Body of pancreas (tissue), 4 donors: ENCODE results near the gene GPR132. TPM values are rescaled to one million over a fixed set of nuclear protein-coding genes. Genes with fewer than 3 reads are reported as not detected.
"Not testable (repeated sequence)": the region's sequence is repeated elsewhere in the genome, so short reads cannot be mapped to it uniquely, and the experiment has no call there.

ENCODE experiments used
- ATAC-seq: fragments of 150-250 bp; one replicate; pipeline ENCODE4 v1.9.1; 2016
- DNase-seq, 4 donors: peaks; one replicate each; pipeline ENCODE4 v3.0.0-alpha.2; 2019
- H3K27ac ChIP-seq, 4 donors: fragments of 200-600 bp; sonication (generic); 1 replicate in 3 of 4; 2 replicates in 1 of 4; pipeline versions ENCODE4 v1.5.1 to v1.6.1; 2016 to 2019; ENCODE audit warnings: mild to moderate bottlenecking in 1 of 4, mixed read lengths in 1 of 4, moderate library complexity in 1 of 4
- H3K27me3 ChIP-seq, 2 donors: fragments of 200-600 bp; sonication (generic); one replicate each; pipeline ENCODE4 v1.6.0; 2016; ENCODE audit warnings: mild to moderate bottlenecking in 1 of 2
- H3K36me3 ChIP-seq, 2 donors: fragments of 200-600 bp; sonication (generic); replicated peaks in 1 of 2; 2 replicates each; pipeline ENCODE4 v1.5.1; 2016; ENCODE audit warnings: low read depth in 2 of 2; ENCODE audit not compliant: insufficient read depth in 1 of 2
- H3K4me1 ChIP-seq: fragments of 200-600 bp; sonication (generic); one replicate; pipeline ENCODE4 v1.6.0; 2016
- H3K4me3 ChIP-seq, 2 donors: fragments of 200-600 bp; sonication (generic); 1 replicate in 1 of 2; 2 replicates in 1 of 2; pipeline ENCODE4 v1.5.1; 2016 to 2019
- H3K9me3 ChIP-seq, 3 donors: fragments of 200-600 bp; sonication (generic); 1 replicate in 2 of 3; 2 replicates in 1 of 3; pipeline ENCODE4 v1.5.1; 2016
- CTCF ChIP-seq, 7 experiments: fragments of 450-650 bp in 4 of 7; fragments of 200-600 bp in 3 of 7; sonication (generic) in 3 of 7; IDR thresholded peaks; one replicate each; pipeline ENCODE4 v1.5.1; 2016 to 2019; ENCODE audit warnings: antibody characterized with exemption in 7 of 7
- POLR2A ChIP-seq, 3 donors: fragments of 450-650 bp; IDR thresholded peaks; one replicate each; pipeline ENCODE4 v1.6.1; 2016; ENCODE audit warnings: antibody characterized with exemption in 3 of 3, mild to moderate bottlenecking in 2 of 3
- WGBS, 2 donors: methylation state at CpG; one replicate each; pipeline ENCODE4 v1.1.5; 2017; 5-methylcytosine and 5-hydroxymethylcytosine counted together
- intact Hi-C: fragments of 100-400 bp; cut with DNase I; formaldehyde crosslinking; loops from one replicate; pipeline ENCODE4 v1.15.1; 2023
- total RNA-seq, 2 donors: library from RNA; depleted of rRNA; stranded (reverse); fragments of >200 nt; gene quantifications; one replicate each; pipeline ENCODE4 v1.1.0, GENCODE V29; 2016

GPR132 gene
- total RNA-seq, 2 donors from 2014 or later = 1.0 TPM; not detected in 1

- H3K27ac ChIP-seq = no peak overlapping the region
- DNase-seq = no peak
- H3K27me3 ChIP-seq = no peaks in the 10 kb centered on the region
- TF ChIP-seq CTCF (IDR thresholded peaks at IDR 0.05) = no peak
- no peak for TF ChIP-seq POLR2A (IDR thresholded peaks at IDR 0.05)
- 74 to 79% methylated on average over 22 to 27 of the region's 28 CpGs for WGBS, 2 donors
- H3K9me3 ChIP-seq = no peaks in the 10 kb centered on the region
- H3K4me3 ChIP-seq = no peak overlapping the region
- no peaks in the 10 kb centered on the region for H3K36me3 ChIP-seq
- ATAC-seq = no peak
- intact Hi-C loops = no loop called here
- H3K4me1 ChIP-seq = peaks cover 6% of the 10 kb centered on the region
Measured at GRCh38 chr14:105041841-105042765, 23.1 kb downstream of the GPR132 start.

GRCh38 chr14:105039458-105040205, 25.6 kb downstream of the GPR132 start:
- 69% methylated on average over 13 to 14 of the region's 14 CpGs for WGBS, 2 donors
- Histone ChIP-seq H3K36me3 (no peaks in the 10 kb centered on the region), H3K27me3 (no peaks in the 10 kb centered on the region), H3K4me1 (no peaks in the 10 kb centered on the region), H3K9me3 (no peaks in the 10 kb centered on the region), H3K4me3 (no peak overlapping the region), H3K27ac (no peak overlapping the region)
- no peak for ATAC-seq
- intact Hi-C loops = no loop called here
- no peak for DNase-seq
- no peak for TF ChIP-seq CTCF (IDR thresholded peaks at IDR 0.05)
- no peak for TF ChIP-seq POLR2A (IDR thresholded peaks at IDR 0.05)

GRCh38 chr14:105035616-105036015, 29.6 kb downstream of the GPR132 start:
- intact Hi-C loops, DNase-seq, H3K27ac ChIP-seq, H3K36me3 ChIP-seq, ATAC-seq, H3K4me1 ChIP-seq, H3K27me3 ChIP-seq, H3K9me3 ChIP-seq, H3K4me3 ChIP-seq: not testable (repeated sequence)
- WGBS, 2 donors = 49 to 56% methylated on average over 2 of the region's 2 CpGs

GRCh38 chr14:105034315-105035039, 30.8 kb downstream of the GPR132 start:
- DNase-seq (no peak), ATAC-seq (no peak)
- H3K4me1 ChIP-seq = peaks cover 6% of the 10 kb centered on the region
- H3K36me3 ChIP-seq = no peaks in the 10 kb centered on the region
- no peak overlapping the region for H3K4me3 ChIP-seq
- no peaks in the 10 kb centered on the region for H3K9me3 ChIP-seq
- WGBS, 2 donors = 78 to 83% methylated on average over 17 of the region's 17 CpGs
- intact Hi-C loops = no loop called here
- no peaks in the 10 kb centered on the region for H3K27me3 ChIP-seq
- TF ChIP-seq CTCF (IDR thresholded peaks at IDR 0.05) (no peak), POLR2A (IDR thresholded peaks at IDR 0.05) (no peak)
- H3K27ac ChIP-seq = no peak overlapping the region

GRCh38 chr14:105033412-105033900, 31.8 kb downstream of the GPR132 start:
- DNase-seq, H3K27me3 ChIP-seq, H3K4me1 ChIP-seq, ATAC-seq, intact Hi-C loops, H3K36me3 ChIP-seq, H3K9me3 ChIP-seq: not testable (repeated sequence)
- Histone ChIP-seq H3K4me3 (peak overlapping the region; percentile 7 to 13), H3K27ac (peak overlapping the region in 3 of 4 donors; percentile 30 to 38 (median 38))
- WGBS, 2 donors = 6 to 12% methylated on average over 28 to 45 of the region's 45 CpGs

- 72 to 83% methylated on average over 5 of the region's 5 CpGs for WGBS, 2 donors
- H3K27me3 ChIP-seq, H3K36me3 ChIP-seq, H3K4me1 ChIP-seq, intact Hi-C loops, H3K9me3 ChIP-seq, DNase-seq, H3K4me3 ChIP-seq: not testable (repeated sequence)
- H3K27ac ChIP-seq = peak overlapping the region in 2 of 4 donors; percentile 30 to 38
- peak; percentile 27 for ATAC-seq
Measured at GRCh38 chr14:105032451-105032901, 32.8 kb downstream of the GPR132 start.
